HepG2 (cell line): ENCODE results near the gene WWC2. TPM values are rescaled to one million over a fixed set of nuclear protein-coding genes. Genes with fewer than 3 reads are reported as not detected.

Experiments used
- ATAC-seq: fragments of 200-7000 bp; cut with Tn5 transposase; 3 replicates; pipeline ENCODE4 v1.9.1; 2020; ENCODE audit warnings: mild to moderate bottlenecking, moderate library complexity
- BruUV-seq: library from RNA; stranded (reverse); fragments of 400-500 nt; replicated peaks from 2 replicates; lab custom pipeline; 2021; lab: Mats Ljungman, UMichigan
- CTCF ChIA-PET: fragments of 300-600 bp; formaldehyde crosslinking; extraction: SDS; loops from one replicate; lab custom pipeline; 2021; ENCODE audit warnings: low total read pairs, inconsistent platforms, low intra/inter-chr PET ratio; lab: Yijun Ruan, JAX
- POLR2A ChIA-PET: fragments of 350-600 bp; sonication (Branson Sonifier 250); formaldehyde crosslinking; loops from one replicate; lab custom pipeline; 2020; ENCODE audit warnings: antibody characterized with exemption, inconsistent platforms; lab: Yijun Ruan, JAX
- DNase-seq: peaks from one replicate; pipeline ENCODE4 v3.0.0-alpha.2; 2015; ENCODE audit warnings: low spot score
- FAIRE-seq: peaks from 3 replicates; lab custom pipeline; 2011; peaks lifted over from hg19 to GRCh38; lab: Jason Lieb, UNC
- H2AFZ ChIP-seq: one replicate; pipeline ENCODE4 v1.6.1; 2011; ENCODE audit warnings: low read length, inconsistent platforms
- H3K27ac ChIP-seq: fragments of 300-600 bp; 3 replicates; pipeline ENCODE4 v1.8.0; 2011; ENCODE audit warnings: mixed run types, mild to moderate bottlenecking, mixed read lengths, low read length, inconsistent platforms; ENCODE audit not compliant: insufficient read depth; ENCODE audit errors: extremely low read length
- H3K27me3 ChIP-seq, 2 experiments: fragments of 200-600 bp in 1 of 2; 2 replicates in 1 of 2; 3 replicates in 1 of 2; pipeline versions ENCODE4 v1.6.0 to v1.8.0; 2011; ENCODE audit warnings: low read length in 2 of 2, mild to moderate bottlenecking in 2 of 2, moderate library complexity in 2 of 2, inconsistent platforms in 1 of 2; ENCODE audit not compliant: insufficient read depth in 2 of 2, control insufficient read depth in 1 of 2
- H3K36me3 ChIP-seq, 2 experiments: fragments of 200-600 bp in 1 of 2; replicated peaks in 1 of 2; 2 replicates in 1 of 2; 3 replicates in 1 of 2; pipeline versions ENCODE4 v1.5.1 to v1.8.0; 2011; ENCODE audit warnings: low read length in 2 of 2, inconsistent platforms in 1 of 2; ENCODE audit not compliant: insufficient read depth in 2 of 2, control insufficient read depth in 1 of 2
- H3K4me1 ChIP-seq: 2 replicates; pipeline ENCODE4 v1.5.1; 2012; ENCODE audit warnings: low read length, inconsistent platforms; ENCODE audit not compliant: insufficient read depth
- H3K4me2 ChIP-seq: 2 replicates; pipeline ENCODE4 v1.6.0; 2011; ENCODE audit warnings: low read depth, low read length, inconsistent platforms
- H3K4me3 ChIP-seq, 3 experiments: fragments of 200-600 bp in 1 of 3; sonication (generic), shearing (Covaris generic) in 1 of 3; replicated peaks in 1 of 3; 2 replicates each; pipeline ENCODE4 v1.5.1; 2011 to 2016; ENCODE audit warnings: low read length in 3 of 3, inconsistent platforms in 2 of 3, low read depth in 2 of 3, mild to moderate bottlenecking in 2 of 3, control low read depth in 1 of 3, mixed read lengths in 1 of 3; ENCODE audit not compliant: insufficient read depth in 1 of 3
- H3K79me2 ChIP-seq: one replicate; pipeline ENCODE4 v1.6.1; 2011; ENCODE audit warnings: low read length, inconsistent platforms; ENCODE audit not compliant: insufficient read depth
- H3K9ac ChIP-seq: 2 replicates; pipeline ENCODE4 v1.6.0; 2011; ENCODE audit warnings: mild to moderate bottlenecking, low read depth, low read length, inconsistent platforms; ENCODE audit not compliant: insufficient read depth
- H3K9me3 ChIP-seq: 2 replicates; pipeline ENCODE4 v1.5.1; 2012; ENCODE audit warnings: mild to moderate bottlenecking, low read length
- H4K20me1 ChIP-seq: 2 replicates; pipeline ENCODE4 v1.6.0; 2011; ENCODE audit warnings: inconsistent platforms, mild to moderate bottlenecking, low read length, moderate library complexity; ENCODE audit not compliant: insufficient read depth
- ARID5B ChIP-seq: IDR thresholded peaks from 2 replicates; pipeline ENCODE4 v1.4.0; 2020; ENCODE audit warnings: mild to moderate bottlenecking, missing genetic modification reagents
- BRD4 ChIP-seq: sonication (generic); formaldehyde crosslinking; IDR thresholded peaks from 2 replicates; pipeline ENCODE4 v1.4.0; 2020; ENCODE audit warnings: missing genetic modification reagents
- GMEB1 ChIP-seq: sonication (generic); formaldehyde crosslinking; IDR thresholded peaks from 2 replicates; pipeline ENCODE4 v1.5.1; 2020; ENCODE audit warnings: missing genetic modification reagents, mild to moderate bottlenecking, borderline replicate concordance
- KDM5A ChIP-seq: fragments of 200-600 bp; sonication (generic); IDR thresholded peaks from 2 replicates; pipeline ENCODE4 v1.7.0; 2018; ENCODE audit warnings: antibody characterized with exemption, mild to moderate bottlenecking, low read length, borderline replicate concordance
- KLF13 ChIP-seq: sonication (generic); formaldehyde crosslinking; IDR thresholded peaks from 2 replicates; pipeline ENCODE4 v1.4.0; 2020; ENCODE audit warnings: mild to moderate bottlenecking, missing genetic modification reagents
- MYC ChIP-seq: sonication (generic); formaldehyde crosslinking; IDR thresholded peaks from 2 replicates; pipeline ENCODE4 v1.9.0; 2021; ENCODE audit warnings: missing genetic modification reagents, borderline replicate concordance
- SP5 ChIP-seq: IDR thresholded peaks from 2 replicates; pipeline ENCODE4 v1.6.1; 2016; ENCODE audit warnings: low read depth, borderline replicate concordance
- ZKSCAN5 ChIP-seq: sonication (generic); formaldehyde crosslinking; IDR thresholded peaks from 2 replicates; pipeline ENCODE4 v1.5.1; 2020; ENCODE audit warnings: mild to moderate bottlenecking, missing genetic modification reagents
- ZNF256 ChIP-seq: sonication (generic); formaldehyde crosslinking; conservative IDR thresholded peaks from 2 replicates; pipeline ENCODE4 v1.4.0; 2020; ENCODE audit warnings: missing genetic modification reagents
- ZNF460 ChIP-seq: sonication (generic); formaldehyde crosslinking; IDR thresholded peaks from 2 replicates; pipeline ENCODE4 v1.5.1; 2020; ENCODE audit warnings: missing genetic modification reagents, mild to moderate bottlenecking, borderline replicate concordance
- WGBS: methylation state at CpG from one replicate; pipeline ENCODE4 v1.1.6; 2017; ENCODE audit warnings: low lambda C conversion rate; 5-methylcytosine and 5-hydroxymethylcytosine counted together
- in situ Hi-C: cut with HindIII; loops from 2 replicates; pipeline ENCODE4 v1.10.0; 2017; ENCODE audit warnings: low pct_unique_long_range_greater_than_20kb; ENCODE audit not compliant: extremely low pct_ligation_motif_present
- intact Hi-C: fragments of 100-400 bp; cut with micrococcal nuclease; formaldehyde crosslinking; loops from one replicate; pipeline ENCODE4 v1.10.0; 2022; ENCODE audit not compliant: unreplicated experiment
- polyA plus RNA-seq, 8 experiments: library from polyadenylated mRNA; depleted of rRNA in 3 of 8; stranded (reverse) in 7 of 8; unstranded in 1 of 8; fragments of >200 nt; fragmentation: Illumina TruSeq in 4 of 8; extraction: Trizol in 4 of 8; gene quantifications; 2 replicates each; pipeline versions ENCODE4 v1.2.1 to v1.2.3, GENCODE V29; 2011 to 2016; ENCODE audit warnings: low read depth in 4 of 8, missing spikeins in 1 of 8, mixed read lengths in 1 of 8; ENCODE audit not compliant: insufficient read depth in 1 of 8
- total RNA-seq, 5 experiments: library from RNA; depleted of rRNA; stranded (reverse); fragments of >200 nt; fragmentation: Illumina TruSeq; extraction: Trizol; gene quantifications; 2 replicates each; pipeline ENCODE4 v1.2.3, GENCODE V29; 2016; ENCODE audit warnings: low read depth in 1 of 5

WWC2 gene
- total and polyA plus RNA-seq, 2 of the 13 experiments (the other 11 are each of a cell fraction or from before 2014, with no cell fraction given) = 40.0 to 50.1 TPM

GRCh38 chr4:183180096-183180495 lies 81.0 kb downstream of the WWC2 start:
- POLR2A ChIA-PET = no interaction called here
- in situ Hi-C loops = no loop called here

More at GRCh38 chr4:183180096-183180495, 81.0 kb downstream of the WWC2 start:
- Histone ChIP-seq H3K4me3 (no peak overlapping the region), H3K79me2 (peaks cover 81% of the 10 kb centered on the region), H3K4me2 (no peak overlapping the region), H2AFZ (no peak overlapping the region), H3K27ac (no peak overlapping the region), H3K36me3 (no peaks in the 10 kb centered on the region; a peak in 1 of 5 replicates), H4K20me1 (peaks cover 21% of the 10 kb centered on the region), H3K4me1 (peaks cover 51% of the 10 kb centered on the region), H3K9ac (no peak overlapping the region), H3K27me3 (no peaks in the 10 kb centered on the region; a peak in 1 of 5 replicates), H3K9me3 (no peaks in the 10 kb centered on the region)
- ATAC-seq (no peak), FAIRE-seq (no peak), DNase-seq (no peak)
- intact Hi-C loops = no loop called here
- no TSS peak for BruUV-seq
- no peak for TF ChIP-seq KDM5A
- no peak for TF ChIP-seq BRD4 (CRISPR knock-in tag)
- no peak for TF ChIP-seq ARID5B (CRISPR knock-in tag)
- TF ChIP-seq KLF13 = no peak
- no peak for TF ChIP-seq ZNF256
- TF ChIP-seq SP5 (CRISPR knock-in tag) = no peak
- no peak for TF ChIP-seq GMEB1
- TF ChIP-seq ZKSCAN5 (CRISPR knock-in tag) = no peak
- no peak for TF ChIP-seq MYC (CRISPR knock-in tag)
- no peak for TF ChIP-seq ZNF460
- CTCF ChIA-PET = no interaction called here
- 94% methylated on average over 7 of the region's 7 CpGs for WGBS
